Measurements from ENCODE around the gene TMC3. TPM values are rescaled to one million over a fixed set of nuclear protein-coding genes. Genes with fewer than 3 reads are reported as not detected.

Gene TMC3
- polyA plus RNA-seq, 3 donors, result 0.11 to 0.24 (median 0.16) TPM

Other genes with a start within 250 kb of the TMC3 start
- gene CFAP161, start 239.9 kb downstream of the TMC3 start, polyA plus RNA-seq (ENCODE audit: insufficient read length in 3 of 3), result under 1 TPM in 2 of 3 donors, not detected in 1; 0.43 to 0.56 TPM
- gene IL16, start 177.3 kb downstream of the TMC3 start, polyA plus RNA-seq (ENCODE audit: insufficient read length in 3 of 3), result 1 to 10 TPM; 4.1 to 5.2 (median 4.8) TPM
- 1 to 10 TPM; 4.0 to 4.9 (median 4.4) TPM for gene STARD5, start 50.1 kb downstream of the TMC3 start, polyA plus RNA-seq (ENCODE audit: insufficient read length in 3 of 3)